Ovary (tissue), 10 donors: ENCODE data around the gene MYT1. TPM values are rescaled to one million over a fixed set of nuclear protein-coding genes. Genes with fewer than 3 reads are reported as not detected.
A peak's percentile ranks its signal among the peaks of the same experiment; 100 is the strongest.

Source experiments
- DNase-seq, 5 donors: peaks; one replicate each; pipeline ENCODE4 v3.0.0-alpha.2; 2019 to 2020
- H3K27ac ChIP-seq, 2 donors: fragments of 200-600 bp; one replicate each; pipeline versions ENCODE4 v1.5.1 to v1.8.0; 2019 to 2022
- H3K27me3 ChIP-seq: fragments of 200-600 bp; one replicate; pipeline ENCODE4 v1.8.0; 2022
- H3K36me3 ChIP-seq: fragments of 200-600 bp; sonication (generic); one replicate; pipeline ENCODE4 v1.5.1; 2019
- H3K4me1 ChIP-seq: one replicate; pipeline ENCODE4 v1.8.1; 2013; ENCODE audit warnings: mild to moderate bottlenecking, moderate library complexity; ENCODE audit not compliant: insufficient read depth
- H3K4me3 ChIP-seq: fragments of 200-600 bp; sonication (generic); one replicate; pipeline ENCODE4 v1.5.1; 2017
- H3K9me3 ChIP-seq, 2 donors: fragments of 200-600 bp in 1 of 2; sonication (generic) in 1 of 2; one replicate each; pipeline versions ENCODE4 v1.5.1 to v1.8.1; 2013 to 2019; ENCODE audit warnings: mild to moderate bottlenecking in 1 of 2, moderate library complexity in 1 of 2
- EP300 ChIP-seq: sonication (generic); formaldehyde crosslinking; IDR thresholded peaks from one replicate; pipeline ENCODE4 v1.6.1; 2017; ENCODE audit warnings: antibody characterized with exemption
- POLR2A ChIP-seq: fragments of 450-650 bp; IDR thresholded peaks from one replicate; pipeline ENCODE4 v1.6.1; 2017; ENCODE audit warnings: antibody characterized with exemption, mild to moderate bottlenecking, moderate library complexity
- WGBS, 3 donors: extraction: QIAGEN DNeasy Blood & Tissue Kit in 1 of 3; methylation state at CpG; one replicate each; pipeline versions ENCODE4 v1.1.5 to v1.1.7; 2013 to 2017; 5-methylcytosine and 5-hydroxymethylcytosine counted together
- intact Hi-C, 4 donors: fragments of 100-400 bp; cut with DNase I; formaldehyde crosslinking; loops; one replicate each; pipeline versions ENCODE4 v1.11.0 to v1.15.1; 2022 to 2023
- long read RNA-seq, 3 donors: library from polyadenylated mRNA in 2 of 3; unstranded in 2 of 3; transcript quantifications; one replicate each; pipeline ENCODE4 v2.0.0 and lab custom pipeline, GENCODE V29; 2021 to 2026
- polyA plus RNA-seq, 2 donors: library from polyadenylated mRNA; stranded (reverse); fragments of 200-250 nt in 1 of 2; fragments of 350-450 nt in 1 of 2; fragmentation: Illumina TruSeq in 1 of 2; extraction: RNeasy Lipid Tissue Mini Kit (QIAGEN cat#74804) in 1 of 2; gene quantifications; one replicate each; pipeline ENCODE4 v1.2.3, GENCODE V29; 2013 to 2014
- total RNA-seq, 7 donors: library from RNA; depleted of rRNA in 2 of 7; stranded (reverse); fragments of >200 nt in 2 of 7; fragmentation: NEBNext Ultra II Directional in 3 of 7; extraction: Animal tissue kit (Norgen Biotek cat#: 25700) in 3 of 7; gene quantifications; one replicate each; pipeline versions ENCODE4 v1.1.0 to v1.2.4, GENCODE V29; 2016 to 2023
- TF ChIP-seq, protein P1 (sequence below), 3 donors: fragments of 450-650 bp in 2 of 3; fragments of 200-600 bp in 1 of 3; IDR thresholded peaks; one replicate each; pipeline versions ENCODE4 v1.5.1 to v1.8.0; 2016 to 2022; ENCODE audit warnings: antibody characterized with exemption in 3 of 3, mild to moderate bottlenecking in 1 of 3
- donor health status: DM: no; HTN: no; CAD: no; lungs with moderate emphysema.
- donor health status: DM: no; HTN: no; CAD: no.
- donor health status: Bipolar disorder and iron deficiency.
- donor health status: DM: yes; HTN: yes; CAD: no.
- donor health status: DM: no; HTN: no; CAD: no.
- donor health status: DM: yes; HTN: yes; CAD: no.

The MYT1 gene
- under 1 TPM; 0.05 to 0.25 (median 0.15) TPM for total RNA-seq
- polyA plus RNA-seq: under 1 TPM in 1 of 2 donors, not detected in 1; 0.07 TPM
- long read RNA-seq, donor 1, partial matches to known transcripts: 1 of 2 reads
- long read RNA-seq, donor 1, other reads (novel, unspliced or antisense): 1 of 2 reads
- long read RNA-seq, donor 2: 0 reads
- long read RNA-seq, donor 3: 0 reads

GRCh38 chr20:64164123-64164836, at the start of gene MYT1:
Gene MYT1 (plus strand): TSS chr20:64164452. CDS start chr20:64198862, 34,410 bp downstream.
- no peak for DNase-seq
- TF ChIP-seq EP300 (no peak), POLR2A (no peak)
- TF ChIP-seq, protein P1, sequence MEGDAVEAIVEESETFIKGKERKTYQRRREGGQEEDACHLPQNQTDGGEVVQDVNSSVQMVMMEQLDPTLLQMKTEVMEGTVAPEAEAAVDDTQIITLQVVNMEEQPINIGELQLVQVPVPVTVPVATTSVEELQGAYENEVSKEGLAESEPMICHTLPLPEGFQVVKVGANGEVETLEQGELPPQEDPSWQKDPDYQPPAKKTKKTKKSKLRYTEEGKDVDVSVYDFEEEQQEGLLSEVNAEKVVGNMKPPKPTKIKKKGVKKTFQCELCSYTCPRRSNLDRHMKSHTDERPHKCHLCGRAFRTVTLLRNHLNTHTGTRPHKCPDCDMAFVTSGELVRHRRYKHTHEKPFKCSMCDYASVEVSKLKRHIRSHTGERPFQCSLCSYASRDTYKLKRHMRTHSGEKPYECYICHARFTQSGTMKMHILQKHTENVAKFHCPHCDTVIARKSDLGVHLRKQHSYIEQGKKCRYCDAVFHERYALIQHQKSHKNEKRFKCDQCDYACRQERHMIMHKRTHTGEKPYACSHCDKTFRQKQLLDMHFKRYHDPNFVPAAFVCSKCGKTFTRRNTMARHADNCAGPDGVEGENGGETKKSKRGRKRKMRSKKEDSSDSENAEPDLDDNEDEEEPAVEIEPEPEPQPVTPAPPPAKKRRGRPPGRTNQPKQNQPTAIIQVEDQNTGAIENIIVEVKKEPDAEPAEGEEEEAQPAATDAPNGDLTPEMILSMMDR (IDR thresholded peaks at IDR 0.05): no peak
- Histone ChIP-seq H3K4me3 (no peak within 1 kb of the TSS), H3K9me3 (no peaks in the 10 kb centered on the region), H3K4me1 (peaks cover 3% of the 10 kb centered on the region), H3K27ac (no peak within 1 kb of the TSS), H3K27me3 (no peaks in the 10 kb centered on the region), H3K36me3 (no peaks in the 10 kb centered on the region)
- intact Hi-C loops: no loop called here
- 59 to 68% (median 64%) methylated on average over 21 of the region's 21 CpGs for WGBS, 3 donors

DNA sequence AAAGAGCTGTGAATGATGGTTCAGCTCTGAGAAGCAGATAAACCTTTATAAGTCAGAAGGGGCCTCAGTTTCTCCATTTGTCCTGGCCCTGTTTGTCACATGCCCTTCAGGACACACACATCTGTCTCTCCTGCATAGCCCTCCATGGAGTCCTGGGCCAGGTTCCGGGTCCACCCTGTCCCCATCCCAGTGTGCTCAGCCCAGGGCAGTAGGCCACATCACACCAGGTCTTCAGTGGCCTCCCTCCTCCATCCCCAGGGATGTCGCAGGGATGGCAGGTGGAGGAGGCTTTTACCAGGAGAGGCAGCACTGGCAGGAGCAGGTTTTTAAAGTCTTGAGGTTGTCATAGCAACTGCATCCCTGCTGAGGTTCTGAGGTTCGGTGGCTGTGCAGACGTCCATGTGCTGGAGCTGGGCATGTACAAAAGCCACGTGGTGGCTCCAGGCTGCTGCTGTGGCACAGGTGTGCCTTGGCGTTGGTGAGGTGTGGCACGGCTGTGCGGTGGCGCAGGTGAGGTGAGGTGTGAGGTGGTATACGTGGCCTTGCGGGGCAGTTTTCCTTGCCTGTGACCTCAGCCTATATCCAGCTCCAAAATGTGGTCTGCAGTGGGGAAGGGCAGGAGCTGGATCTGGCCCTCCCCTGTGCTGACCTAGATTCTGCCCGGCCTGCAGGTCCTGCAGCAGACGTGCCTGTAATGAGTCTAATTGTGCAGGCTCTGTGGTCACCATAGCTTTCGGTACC, 48.9 kb upstream of the MYT1 start:
- Histone ChIP-seq H3K27ac (no peak overlapping the region), H3K9me3 (no peaks in the 10 kb centered on the region), H3K4me1 (peaks cover 2% of the 10 kb centered on the region), H3K36me3 (no peaks in the 10 kb centered on the region), H3K27me3 (no peaks in the 10 kb centered on the region), H3K4me3 (no peak overlapping the region)
- WGBS, 3 donors: 64 to 70% (median 69%) methylated on average over 14 of the region's 14 CpGs
- TF ChIP-seq POLR2A (no peak), EP300 (no peak)
- TF ChIP-seq, protein P1 (IDR thresholded peaks at IDR 0.05): no peak
- intact Hi-C loops: loop anchor here in 1 of 4 donors (10.0 kb wide), 1 partner anchor 81 kb away; the partner anchor contains the start of gene C20orf204
- DNase-seq: peak in 1 of 5 donors; percentile 3

GRCh38 chr20:64116016-64116415, 48.2 kb upstream of the MYT1 start:
- Histone ChIP-seq H3K4me1 (peaks cover 2% of the 10 kb centered on the region), H3K4me3 (no peak overlapping the region), H3K27me3 (no peaks in the 10 kb centered on the region), H3K27ac (no peak overlapping the region), H3K36me3 (no peaks in the 10 kb centered on the region), H3K9me3 (no peaks in the 10 kb centered on the region)
- DNase-seq: peak in 2 of 5 donors; percentile 6 to 30
- intact Hi-C loops: loop anchor here in 1 of 4 donors (10.0 kb wide), 1 partner anchor 81 kb away; the partner anchor contains the start of gene C20orf204
- WGBS, 3 donors: 75 to 81% (median 80%) methylated on average over 21 of the region's 21 CpGs
- TF ChIP-seq, protein P1 (IDR thresholded peaks at IDR 0.05): no peak
- no peak for TF ChIP-seq EP300
- no peak for TF ChIP-seq POLR2A
